Colonic mucosa (tissue), 4 donors: Measurements from ENCODE around the gene GRIN1. TPM values are rescaled to one million over a fixed set of nuclear protein-coding genes. Genes with fewer than 3 reads are reported as not detected.

Experiments used
- DNase-seq: peaks from one replicate; pipeline ENCODE4 v3.0.0-alpha.2; 2020
- H3K27ac ChIP-seq: fragments of 200-600 bp; one replicate; pipeline ENCODE4 v1.8.0; 2021
- H3K27me3 ChIP-seq: fragments of 200-600 bp; one replicate; pipeline ENCODE4 v1.8.0; 2021
- H3K36me3 ChIP-seq: fragments of 200-600 bp; one replicate; pipeline ENCODE4 v1.8.0; 2021
- H3K4me1 ChIP-seq: fragments of 200-600 bp; one replicate; pipeline ENCODE4 v1.8.0; 2021; ENCODE audit warnings: mild to moderate bottlenecking
- H3K4me3 ChIP-seq: fragments of 200-600 bp; one replicate; pipeline ENCODE4 v1.8.0; 2021
- H3K9ac ChIP-seq, 2 donors: one replicate each; pipeline ENCODE4 v1.7.0; 2013; ENCODE audit warnings: control low read depth in 2 of 2, low read depth in 2 of 2, low read length in 2 of 2
- H3K9me3 ChIP-seq: fragments of 200-600 bp; one replicate; pipeline ENCODE4 v1.8.0; 2021
- CTCF ChIP-seq: fragments of 200-600 bp; IDR thresholded peaks from one replicate; pipeline ENCODE4 v1.8.0; 2022; ENCODE audit warnings: antibody characterized with exemption, mild to moderate bottlenecking
- intact Hi-C: fragments of 100-400 bp; cut with DNase I; formaldehyde crosslinking; loops from one replicate; pipeline ENCODE4 v1.14.1; 2022
- total RNA-seq, 2 donors: library from RNA; stranded (reverse); fragmentation: NEBNext Ultra II Directional in 1 of 2; extraction: Animal tissue kit (Norgen Biotek cat#: 25700) in 1 of 2; gene quantifications; one replicate each; pipeline ENCODE4 v1.2.1, GENCODE V29; 2021
- donor health status: healthy.
- donor health status: DM: no; HTN: no; CAD: no.
- donor health status: DM: no; HTN: no; CAD: no.

The GRIN1 gene
- total RNA-seq, 2 donors from 2014 or later, result 0.47 to 0.93 TPM

GRCh38 chr9:137192448-137192780 lies 53.5 kb downstream of the GRIN1 start:
- peaks cover 47% of the 10 kb centered on the region for H3K4me1 ChIP-seq

GRCh38 chr9:137192859-137193258 lies 53.9 kb downstream of the GRIN1 start:
- no peaks in the 10 kb centered on the region for H3K36me3 ChIP-seq
- no peak overlapping the region for H3K9ac ChIP-seq
- no peak overlapping the region for H3K27ac ChIP-seq
- TF ChIP-seq CTCF, result no peak
- intact Hi-C loops, result no loop called here
- H3K4me1 ChIP-seq, result peaks cover 45% of the 10 kb centered on the region
- no peak for DNase-seq
- no peak overlapping the region for H3K4me3 ChIP-seq
- no peaks in the 10 kb centered on the region for H3K27me3 ChIP-seq
- no peaks in the 10 kb centered on the region for H3K9me3 ChIP-seq

More at GRCh38 chr9:137192448-137192780, 53.5 kb downstream of the GRIN1 start:
- TF ChIP-seq CTCF, result no peak
- Histone ChIP-seq H3K27ac (no peak overlapping the region), H3K9ac (peak overlapping the region in 1 of 2 donors; percentile 15), H3K27me3 (no peaks in the 10 kb centered on the region), H3K4me3 (no peak overlapping the region), H3K9me3 (no peaks in the 10 kb centered on the region), H3K36me3 (no peaks in the 10 kb centered on the region)
- DNase-seq, result no peak
- intact Hi-C loops, result no loop called here

GRCh38 chr9:137193771-137194170 lies 54.8 kb downstream of the GRIN1 start:
- intact Hi-C loops, result no loop called here
- Histone ChIP-seq H3K27me3 (no peaks in the 10 kb centered on the region), H3K9me3 (no peaks in the 10 kb centered on the region), H3K36me3 (no peaks in the 10 kb centered on the region), H3K4me1 (peaks cover 46% of the 10 kb centered on the region), H3K4me3 (no peak overlapping the region), H3K9ac (peak overlapping the region in 1 of 2 donors; percentile 86), H3K27ac (peak overlapping the region; percentile 90)
- TF ChIP-seq CTCF, result no peak
- no peak for DNase-seq

GRCh38 chr9:137194388-137194787 lies 55.4 kb downstream of the GRIN1 start:
- H3K36me3 ChIP-seq, result no peaks in the 10 kb centered on the region

GRCh38 chr9:137194909-137195308 lies 56.0 kb downstream of the GRIN1 start:
- DNase-seq, result peak; percentile 84
- no peaks in the 10 kb centered on the region for H3K27me3 ChIP-seq
- H3K4me1 ChIP-seq, result peaks cover 37% of the 10 kb centered on the region
- H3K36me3 ChIP-seq, result no peaks in the 10 kb centered on the region
- no peaks in the 10 kb centered on the region for H3K9me3 ChIP-seq
- no peak for TF ChIP-seq CTCF
- peak overlapping the region; percentile 21 for H3K4me3 ChIP-seq
- intact Hi-C loops, result no loop called here
- H3K9ac ChIP-seq, result peak overlapping the region; percentile 54 to 86
- H3K27ac ChIP-seq, result peak overlapping the region; percentile 90

More at GRCh38 chr9:137194388-137194787, 55.4 kb downstream of the GRIN1 start:
- H3K9me3 ChIP-seq, result no peaks in the 10 kb centered on the region
- no peaks in the 10 kb centered on the region for H3K27me3 ChIP-seq
- TF ChIP-seq CTCF, result no peak
- intact Hi-C loops, result no loop called here
- peaks cover 42% of the 10 kb centered on the region for H3K4me1 ChIP-seq
- H3K9ac ChIP-seq, result peak overlapping the region; percentile 54 to 86
- H3K27ac ChIP-seq, result peak overlapping the region; percentile 90
- DNase-seq, result no peak
- H3K4me3 ChIP-seq, result peak overlapping the region; percentile 21
